Stimulated activated naive CD4-positive, alpha-beta T cell (primary cell): Measurements from ENCODE around the gene HSPB6.
"Not testable (repeated sequence)": the region's sequence is repeated elsewhere in the genome, so short reads cannot be mapped to it uniquely, and the experiment has no call there.

ENCODE experiments used
- DNase-seq, 6 experiments: peaks; one replicate each; lab custom pipeline; 2025; lab: John Stamatoyannopoulos, UW

HSPB6 gene, protein sequence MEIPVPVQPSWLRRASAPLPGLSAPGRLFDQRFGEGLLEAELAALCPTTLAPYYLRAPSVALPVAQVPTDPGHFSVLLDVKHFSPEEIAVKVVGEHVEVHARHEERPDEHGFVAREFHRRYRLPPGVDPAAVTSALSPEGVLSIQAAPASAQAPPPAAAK

DNA sequence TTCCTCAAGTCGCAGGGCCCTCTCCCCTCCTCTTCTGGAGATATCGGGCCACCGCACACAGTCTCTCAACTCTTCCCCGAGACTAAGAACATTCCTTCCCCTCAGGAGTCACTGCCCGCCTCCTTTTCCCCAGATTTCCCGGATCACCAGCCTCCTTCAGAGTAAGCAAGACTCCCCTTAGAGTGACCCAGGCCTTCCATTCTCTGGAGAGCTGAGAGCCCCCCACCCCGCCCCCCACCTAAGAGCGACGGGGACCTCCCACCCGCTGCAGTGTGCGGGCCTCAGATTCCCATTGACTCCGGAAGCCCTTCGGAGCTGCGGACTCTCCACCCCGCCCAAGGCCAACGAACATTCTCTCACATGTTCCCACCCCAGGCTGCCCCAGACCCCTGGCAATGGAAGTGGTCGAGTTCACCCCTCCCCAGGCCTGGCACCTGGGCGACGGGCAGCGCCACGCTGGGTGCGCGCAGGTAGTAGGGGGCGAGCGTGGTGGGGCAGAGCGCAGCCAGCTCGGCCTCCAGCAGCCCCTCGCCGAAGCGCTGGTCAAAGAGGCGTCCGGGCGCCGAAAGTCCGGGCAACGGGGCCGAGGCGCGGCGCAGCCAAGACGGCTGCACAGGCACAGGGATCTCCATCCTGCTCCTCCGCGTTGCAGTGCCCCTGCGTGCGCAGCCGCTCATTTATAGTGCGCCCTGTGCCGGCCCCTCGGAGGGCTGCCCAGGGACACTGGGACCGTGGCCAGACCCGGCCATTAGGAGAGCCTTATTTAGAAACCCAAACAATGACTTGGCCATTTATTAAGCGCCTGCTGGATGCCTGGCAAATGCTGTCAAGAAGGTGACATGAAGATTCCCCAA, at the start of gene HSPB6:
TSS of gene HSPB6 (minus strand) at position 653 of the 854 bp plus-strand sequence. CDS start at position 632, 21 bp downstream.
- DNase-seq, result peak in 2 of 6 experiments; percentile 9 to 24

DNA sequence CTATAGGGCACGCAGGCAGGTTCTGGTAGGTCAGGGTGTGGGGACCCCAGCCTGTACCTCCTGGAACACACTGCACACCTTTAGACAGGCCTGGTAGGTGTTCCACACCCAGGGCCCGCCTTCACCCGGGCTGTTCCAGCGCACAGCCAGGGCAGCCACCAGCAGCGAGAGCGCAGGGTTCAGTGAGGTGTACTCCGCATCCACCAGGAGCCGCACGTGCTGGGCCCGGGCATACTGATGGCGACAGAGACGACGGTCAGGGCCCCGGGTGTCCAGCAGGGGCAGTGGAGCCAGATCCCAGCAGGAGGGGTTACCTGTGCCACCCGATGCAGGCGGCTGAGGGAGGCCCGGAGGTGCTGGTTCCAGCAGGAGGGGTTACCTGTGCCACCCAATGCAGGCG, 49.8 kb upstream of the HSPB6 start:
- DNase-seq, result no peak

DNA sequence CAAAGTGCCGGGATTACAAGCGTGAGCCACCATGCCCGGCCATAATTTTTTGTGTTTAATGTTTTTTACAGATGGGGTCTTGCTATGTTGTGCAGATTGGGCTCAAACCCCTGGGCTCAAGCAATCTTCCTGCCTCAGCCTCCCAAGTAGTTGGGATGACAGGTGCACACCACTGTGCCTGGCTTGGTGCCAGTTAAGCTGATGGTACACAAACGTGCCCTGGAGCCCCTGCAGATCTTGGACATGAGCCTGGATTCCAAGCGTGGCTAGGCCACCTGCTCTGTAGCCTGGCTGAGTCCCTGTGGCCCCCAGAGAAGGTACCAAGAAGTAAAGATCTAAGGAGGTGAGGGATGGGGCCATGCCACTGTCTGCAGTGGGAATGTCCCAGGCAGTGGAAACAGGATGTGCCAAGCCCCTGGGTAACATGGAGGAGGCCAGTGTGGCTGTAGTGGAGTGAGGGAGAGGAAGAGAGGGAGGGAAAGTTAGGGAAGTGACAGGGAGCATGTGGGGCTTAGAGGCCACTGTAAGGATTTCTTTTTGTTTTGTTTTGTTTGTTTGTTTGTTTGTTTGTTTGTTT, 48.8 kb upstream of the HSPB6 start:
- DNase-seq, result no peak

DNA sequence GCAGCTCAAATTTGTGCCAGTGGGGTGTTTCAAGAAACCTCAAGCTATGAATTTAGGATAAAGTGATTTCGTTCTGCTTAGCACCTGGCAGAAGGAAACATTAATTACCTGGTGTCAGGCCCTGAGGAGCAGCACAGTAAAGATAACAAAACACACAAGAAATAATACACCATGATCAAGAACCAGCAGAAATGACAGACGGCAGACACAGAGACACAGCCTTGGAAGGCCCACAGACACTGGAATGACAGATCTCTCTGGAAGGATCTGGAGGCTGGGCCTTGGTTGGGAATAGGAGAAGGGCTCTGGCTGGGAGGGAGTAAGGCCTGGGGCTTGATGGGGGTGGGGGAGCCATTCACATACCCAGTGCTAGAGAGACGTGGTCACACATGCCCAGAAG, 45.0 kb upstream of the HSPB6 start:
- no peak for DNase-seq

DNA sequence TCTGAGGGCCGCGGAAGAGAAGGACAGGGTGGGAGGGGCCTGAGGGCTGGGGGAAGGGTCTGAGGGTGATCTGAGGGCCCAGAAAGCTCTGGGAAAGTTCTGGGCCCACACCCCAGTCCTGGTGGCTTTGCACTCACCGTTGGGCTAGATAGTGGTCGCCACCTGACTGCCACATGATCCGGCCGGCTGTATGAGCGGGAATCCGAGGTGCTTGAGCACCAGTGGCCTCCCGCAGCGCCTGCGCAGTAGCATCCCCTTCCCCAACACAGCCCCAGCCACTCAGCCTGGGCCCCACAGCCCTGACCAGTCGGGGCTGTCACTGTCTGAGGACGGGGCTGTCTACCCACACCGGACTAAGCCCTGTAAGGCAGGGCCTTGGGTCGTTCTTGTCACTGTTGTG, 40.8 kb upstream of the HSPB6 start:
- DNase-seq, result no peak

DNA sequence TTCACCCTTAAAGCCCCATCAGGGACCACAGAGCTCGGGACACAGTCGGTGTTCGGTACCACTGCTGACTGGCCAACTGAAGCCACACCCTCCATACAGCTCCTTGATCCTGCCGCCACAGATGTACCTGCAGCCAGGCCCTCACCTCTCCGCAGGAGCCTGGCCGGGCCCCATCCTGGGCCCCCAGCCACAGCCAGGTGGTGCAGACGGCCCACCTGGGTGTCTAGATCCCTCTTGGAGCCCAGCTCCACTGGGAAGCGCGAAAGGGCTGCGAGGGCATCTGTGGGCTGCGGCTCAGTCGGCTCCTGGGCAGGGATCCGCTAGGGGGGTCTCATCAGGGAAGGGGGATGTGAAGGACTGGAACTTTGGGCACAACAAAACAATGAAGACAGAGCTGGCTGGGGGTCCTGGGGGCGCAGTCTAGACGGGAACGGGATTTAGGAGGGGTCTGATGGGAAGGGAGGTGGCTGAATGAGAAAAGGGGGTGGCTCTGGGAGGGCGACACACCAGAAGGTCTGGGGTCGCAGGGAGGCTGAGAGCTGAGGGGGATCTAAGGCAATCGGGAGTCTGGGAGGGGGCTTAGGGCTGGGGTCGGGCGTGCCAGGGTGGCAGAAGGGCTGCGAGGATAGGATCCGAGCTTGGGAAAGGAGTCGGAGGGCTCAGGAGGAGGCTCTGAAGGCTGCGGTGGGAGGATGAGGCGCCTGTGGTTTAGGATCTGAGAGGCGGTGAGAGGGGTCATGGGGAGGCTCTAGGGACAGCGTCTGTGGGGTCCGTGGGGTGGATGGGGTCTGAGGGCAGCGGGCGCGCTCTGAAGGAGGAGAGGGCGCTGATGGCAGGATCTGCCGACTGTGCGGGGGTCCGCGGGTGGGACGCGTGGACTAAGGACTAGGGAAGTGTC, 40.1 kb upstream of the HSPB6 start:
- DNase-seq, result no peak

DNA sequence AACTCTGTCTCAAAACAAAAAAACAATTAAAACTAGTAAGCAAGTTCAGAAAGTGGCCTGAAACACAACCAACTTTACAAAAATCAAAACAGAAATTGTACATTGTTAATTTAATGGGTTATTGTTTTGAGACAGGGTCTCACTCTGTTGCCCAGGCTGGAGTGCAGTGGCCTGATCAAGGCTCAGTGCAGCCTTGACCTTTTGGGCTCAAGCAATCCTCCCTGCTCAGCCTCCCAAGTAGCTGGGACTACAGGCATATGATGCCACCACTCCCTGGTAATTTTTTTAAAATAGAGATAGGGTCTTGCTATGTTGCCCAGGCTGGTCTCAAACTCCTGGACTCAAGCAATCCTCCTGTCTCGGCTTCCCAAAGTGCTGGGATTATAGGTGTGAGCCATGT, 38.7 kb upstream of the HSPB6 start:
- DNase-seq, result not testable (repeated sequence)

DNA sequence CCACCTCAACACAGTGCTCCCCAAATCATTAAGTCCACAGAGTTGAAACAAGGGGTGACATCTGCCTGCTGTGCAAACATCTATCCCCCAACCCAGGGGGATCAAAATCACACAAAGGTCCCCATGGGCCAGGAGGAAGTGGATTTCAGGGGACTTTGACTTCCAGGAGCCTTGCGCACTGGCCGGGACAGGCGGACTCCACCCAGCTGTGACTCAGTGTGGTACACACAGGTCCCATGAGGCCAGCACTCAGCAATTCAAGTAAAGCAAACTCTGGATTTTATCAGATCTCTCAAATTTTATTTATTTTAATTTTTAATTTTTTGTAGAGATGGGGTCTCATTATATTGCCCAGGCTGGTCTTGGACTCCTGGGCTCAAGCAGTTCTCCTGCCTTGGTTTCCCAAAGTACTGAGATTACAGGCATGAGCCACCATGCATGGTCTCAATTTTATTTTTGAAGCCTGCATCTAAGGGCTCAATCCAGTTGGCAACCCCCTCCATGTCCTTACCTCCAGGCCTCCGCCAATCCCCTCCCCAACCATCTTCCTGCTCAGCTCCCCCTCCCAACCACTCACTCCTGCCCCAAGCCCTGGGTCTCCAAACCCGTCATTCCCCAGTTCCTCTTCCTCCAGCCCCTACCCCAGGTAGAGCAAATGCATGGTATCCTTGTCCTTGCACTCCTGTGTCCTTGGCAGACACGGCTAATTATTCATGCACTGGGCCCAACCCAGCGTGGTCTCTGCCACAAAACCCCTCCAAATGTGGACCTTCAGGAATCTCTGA, 36.7 kb upstream of the HSPB6 start:
- DNase-seq, result no peak

DNA sequence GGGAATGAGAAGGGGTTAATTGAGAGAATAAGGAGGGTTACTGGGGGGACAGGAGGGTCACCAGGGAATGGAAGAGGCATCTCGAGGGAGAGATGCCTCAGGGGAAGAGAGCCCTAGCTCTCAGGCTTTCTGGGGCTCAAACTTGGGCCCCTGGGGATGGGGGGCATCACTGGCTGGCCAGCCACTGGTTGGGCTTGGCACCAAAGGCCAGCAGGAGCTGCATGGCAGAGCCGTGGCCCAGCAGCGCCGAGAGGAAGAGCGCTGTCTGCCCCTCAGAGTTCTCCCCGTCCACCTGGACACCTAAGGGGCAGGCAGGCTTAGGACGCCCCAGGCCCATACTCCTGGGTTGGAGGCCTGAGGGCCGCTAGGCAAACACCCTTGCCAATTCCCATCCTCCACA, 36.1 kb upstream of the HSPB6 start:
- DNase-seq, result no peak

DNA sequence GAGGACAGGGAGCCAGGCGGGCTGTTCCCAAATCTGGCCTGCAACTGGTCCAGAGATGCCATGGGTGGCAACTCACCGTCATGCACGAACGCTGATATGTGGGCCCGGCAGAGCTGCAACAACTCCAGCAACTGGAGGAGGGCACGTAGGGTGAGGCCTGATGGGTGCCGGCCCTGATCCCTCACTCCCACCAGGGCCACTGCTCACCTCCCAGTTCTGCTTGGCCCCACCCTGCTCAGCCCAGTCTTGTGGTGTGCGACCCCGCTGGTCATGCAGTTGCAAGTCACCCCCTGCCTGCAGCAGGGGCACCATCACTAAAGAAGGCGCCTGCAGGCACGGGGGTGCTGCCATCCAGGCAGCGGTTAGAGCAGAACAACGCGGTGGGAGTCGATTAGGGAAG, 35.5 kb upstream of the HSPB6 start:
- no peak for DNase-seq

DNA sequence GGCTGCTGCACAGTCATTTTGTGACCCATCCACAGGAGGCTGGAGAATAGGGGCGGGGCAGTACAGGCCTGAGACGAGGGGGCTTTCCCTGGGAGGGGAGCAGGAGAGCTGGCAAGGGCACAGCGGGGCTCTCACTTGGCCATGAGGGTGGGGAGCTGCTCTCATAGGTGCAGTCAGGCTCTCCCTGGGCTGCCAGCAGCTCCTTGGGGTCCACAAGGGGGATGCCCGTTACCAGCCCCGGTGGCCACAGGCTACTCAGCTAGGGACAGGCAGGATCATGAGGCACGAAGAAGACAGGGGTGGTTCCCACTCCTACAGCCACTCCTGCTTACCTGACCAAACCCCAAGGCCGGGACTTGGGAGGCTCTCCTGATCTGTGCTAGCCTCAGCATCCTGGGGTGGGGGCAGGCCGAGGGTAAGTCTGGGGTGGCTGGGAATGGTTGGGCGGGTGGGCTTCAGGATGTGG, 35.0 kb upstream of the HSPB6 start:
- DNase-seq, result no peak

DNA sequence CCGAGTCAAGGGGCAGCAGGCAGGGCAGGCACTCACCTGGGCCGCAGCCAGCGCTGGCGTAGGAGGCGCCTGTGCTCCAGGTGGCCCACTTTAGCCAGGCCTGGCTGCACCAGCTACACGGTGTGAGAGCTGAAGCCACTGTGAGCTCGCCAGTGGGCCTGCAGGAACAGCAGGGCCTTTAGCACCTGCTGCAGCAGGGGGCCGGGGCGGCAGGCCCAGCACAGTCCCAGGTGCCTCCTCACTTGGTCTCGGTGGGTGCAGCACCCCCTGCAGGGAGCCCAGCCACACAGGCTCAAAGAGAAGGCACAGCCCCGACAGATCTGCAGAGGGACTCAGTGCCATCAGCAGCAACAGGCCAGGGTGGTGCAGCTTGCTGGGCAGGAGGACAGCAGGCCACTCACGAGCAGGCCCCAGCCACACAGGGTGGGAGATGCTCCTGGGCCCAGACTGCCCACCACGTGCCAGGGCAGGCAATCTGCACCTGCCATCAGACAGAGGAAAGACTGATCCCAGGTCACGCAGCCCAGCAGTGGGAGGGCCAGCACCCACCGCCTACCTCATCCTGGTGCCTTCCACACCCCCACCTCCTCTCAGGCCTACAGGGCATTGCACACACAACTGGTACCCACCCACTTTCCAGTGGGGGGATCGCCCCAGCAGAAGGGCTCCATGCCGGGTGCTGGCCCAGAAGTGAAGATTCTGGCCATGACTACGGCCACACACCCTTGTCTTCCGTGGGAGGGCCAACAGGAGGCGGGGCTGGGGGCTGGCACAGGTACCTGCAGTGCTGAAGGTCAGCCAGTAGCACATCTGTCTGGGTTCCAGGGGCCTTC, 34.4 kb upstream of the HSPB6 start:
- peak in 1 of 6 experiments; percentile 3 for DNase-seq

DNA sequence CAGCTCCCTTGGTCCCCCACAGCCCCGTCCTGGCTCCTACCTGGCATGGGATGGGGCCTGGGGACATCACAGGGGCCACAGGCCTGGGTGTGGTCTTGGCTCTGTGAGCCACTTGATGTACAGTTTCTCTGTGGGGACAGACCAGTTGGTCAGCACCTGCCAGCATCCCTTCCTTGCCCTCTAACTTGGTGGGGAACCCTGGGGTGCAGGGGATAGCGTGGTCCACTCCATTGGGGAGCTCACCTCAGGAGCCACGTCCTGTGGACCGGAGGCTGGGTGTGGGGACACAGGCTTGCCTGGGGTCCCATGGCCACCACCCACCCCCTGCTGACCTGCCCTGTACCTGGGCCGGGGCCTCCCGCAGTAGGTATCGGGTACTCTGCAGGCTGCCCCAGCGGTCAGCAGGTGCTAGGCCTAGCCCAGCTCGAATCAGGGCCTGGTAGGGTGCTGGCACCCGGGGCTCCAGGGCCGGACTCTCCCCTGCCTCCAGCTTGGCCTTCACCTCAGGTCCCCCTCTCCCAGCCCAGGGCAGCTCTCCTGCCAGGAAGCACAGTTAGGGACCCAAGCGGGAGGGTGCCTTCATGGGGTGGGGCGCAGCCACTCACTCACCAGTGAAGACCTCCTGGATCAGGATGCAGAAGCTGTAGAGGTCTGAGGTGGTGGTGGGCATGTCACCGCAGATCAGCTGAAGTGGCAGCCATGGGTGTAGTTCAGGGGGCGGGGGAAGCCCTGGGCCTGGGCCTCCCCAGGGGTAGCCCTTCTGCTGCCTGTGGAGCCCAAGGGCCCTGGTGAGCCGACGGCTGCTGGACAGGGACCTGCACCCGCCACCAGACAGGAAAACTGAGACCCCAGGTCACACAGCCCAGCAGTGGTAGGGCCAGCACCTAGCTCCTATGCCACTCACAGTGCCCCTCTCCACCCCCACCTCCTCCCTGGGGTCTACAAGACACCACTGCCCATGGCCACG, 33.4 kb upstream of the HSPB6 start:
- no peak for DNase-seq

DNA sequence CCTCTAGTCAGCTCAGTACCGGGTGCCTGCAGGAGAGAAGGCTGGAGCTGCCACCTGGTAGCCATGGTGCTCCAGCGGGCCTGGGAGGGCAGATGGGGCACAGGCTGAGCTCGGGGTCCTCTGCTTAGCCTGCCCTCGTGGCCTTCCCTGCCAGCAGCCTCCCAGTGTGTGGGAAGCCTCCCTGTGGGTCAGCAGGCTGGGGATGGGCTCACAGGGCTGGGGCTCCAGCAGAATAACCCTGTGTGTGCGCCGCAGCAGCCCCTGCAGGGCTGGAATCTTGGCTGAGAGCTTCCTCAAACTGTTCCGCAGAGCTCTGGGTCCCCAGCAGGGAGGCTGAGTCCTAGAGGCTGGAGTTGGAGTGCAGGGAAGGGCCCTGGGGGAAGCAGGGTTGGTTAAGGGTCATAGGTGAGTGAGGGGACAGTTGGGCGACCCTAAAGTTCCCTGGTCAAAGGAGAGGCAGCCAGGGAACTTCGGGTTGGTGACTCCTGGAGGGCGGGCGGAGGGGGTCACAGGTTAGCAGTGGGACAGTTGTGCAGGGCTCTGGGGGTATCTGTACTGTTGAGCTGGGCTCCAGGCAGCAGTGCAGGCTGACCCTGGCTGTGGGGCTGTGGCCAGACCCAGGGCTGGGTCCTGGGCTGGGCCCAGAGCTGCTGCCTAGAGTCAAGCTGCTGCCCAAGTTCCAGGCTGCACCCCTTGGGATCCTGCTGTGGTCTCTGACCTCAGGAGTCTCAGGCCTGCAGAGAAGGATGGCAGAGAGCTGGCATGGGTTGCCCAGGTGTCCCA, 32.6 kb upstream of the HSPB6 start:
- no peak for DNase-seq

DNA sequence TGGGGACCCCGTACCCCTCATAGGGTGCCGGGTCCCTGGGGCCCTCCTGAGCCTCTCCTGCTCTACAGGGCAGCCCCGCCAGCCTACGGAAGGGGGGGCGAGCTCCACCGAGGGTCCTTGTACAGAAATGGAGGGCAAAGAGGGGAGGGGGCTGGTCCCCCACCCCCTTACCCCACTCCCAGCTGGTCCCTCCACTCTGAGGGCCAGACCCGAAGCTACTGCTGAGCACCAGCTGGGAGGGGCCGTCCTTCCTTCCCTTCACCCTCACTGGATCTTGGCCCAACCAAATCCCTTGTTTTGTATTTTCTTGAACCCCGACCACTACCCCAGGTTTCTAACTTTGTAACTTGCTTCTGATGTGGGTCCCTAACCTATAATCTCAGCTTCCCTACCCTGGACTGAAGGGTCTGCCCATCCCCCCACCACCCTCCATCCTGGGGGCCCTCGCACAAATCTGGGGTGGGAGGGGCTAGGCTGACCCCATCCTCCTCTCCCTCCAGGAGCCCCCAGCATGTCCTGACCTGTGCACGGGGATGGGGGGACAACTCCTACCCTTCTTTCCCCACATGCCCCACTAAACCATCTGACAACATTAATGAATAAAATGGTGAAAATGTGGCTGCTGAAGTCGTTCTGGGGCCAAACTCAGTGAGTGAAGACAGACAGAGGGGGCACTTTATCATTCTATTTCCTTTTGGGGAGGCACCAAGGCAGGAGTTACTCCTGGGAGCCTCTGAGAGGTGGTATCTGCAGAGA, 31.6 kb upstream of the HSPB6 start:
- DNase-seq, result no peak

DNA sequence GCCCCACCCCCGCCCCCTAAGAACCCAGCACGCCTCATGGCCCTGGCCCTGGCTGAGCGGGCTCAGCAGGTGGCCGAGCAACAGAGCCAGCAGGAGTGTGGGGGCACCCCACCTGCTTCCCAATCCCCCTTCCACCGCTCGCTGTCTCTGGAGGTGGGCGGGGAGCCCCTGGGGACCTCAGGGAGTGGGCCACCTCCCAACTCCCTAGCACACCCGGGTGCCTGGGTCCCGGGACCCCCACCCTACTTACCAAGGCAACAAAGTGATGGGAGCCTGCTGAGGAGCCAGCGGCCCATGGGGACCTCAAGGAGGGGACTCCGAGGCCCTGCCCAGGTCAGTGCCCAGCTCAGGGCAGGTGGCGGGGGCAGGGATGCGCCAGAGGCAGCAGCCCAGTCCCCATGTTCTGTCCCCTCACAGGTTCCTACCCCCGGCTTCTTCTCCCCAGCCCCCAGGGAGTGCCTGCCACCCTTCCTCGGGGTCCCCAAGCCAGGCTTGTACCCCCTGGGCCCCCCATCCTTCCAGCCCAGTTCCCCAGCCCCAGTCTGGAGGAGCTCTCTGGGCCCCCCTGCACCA, 30.5 kb upstream of the HSPB6 start:
- DNase-seq, result no peak
